HepG2 (cell line): ENCODE data around the gene SLC50A1. TPM values are rescaled to one million over a fixed set of nuclear protein-coding genes. Genes with fewer than 3 reads are reported as not detected.

Experiments used
- ATAC-seq: fragments of 200-7000 bp; cut with Tn5 transposase; 3 replicates; pipeline ENCODE4 v1.9.1; 2020; ENCODE audit warnings: mild to moderate bottlenecking, moderate library complexity
- BruUV-seq: library from RNA; stranded (reverse); fragments of 400-500 nt; replicated peaks from 2 replicates; lab custom pipeline; 2021; lab: Mats Ljungman, UMichigan
- CTCF ChIA-PET: fragments of 300-600 bp; formaldehyde crosslinking; extraction: SDS; loops from one replicate; lab custom pipeline; 2021; ENCODE audit warnings: low total read pairs, inconsistent platforms, low intra/inter-chr PET ratio; lab: Yijun Ruan, JAX
- POLR2A ChIA-PET: fragments of 350-600 bp; sonication (Branson Sonifier 250); formaldehyde crosslinking; loops from one replicate; lab custom pipeline; 2020; ENCODE audit warnings: antibody characterized with exemption, inconsistent platforms; lab: Yijun Ruan, JAX
- DNase-seq: peaks from one replicate; pipeline ENCODE4 v3.0.0-alpha.2; 2015; ENCODE audit warnings: low spot score
- FAIRE-seq: peaks from 3 replicates; lab custom pipeline; 2011; peaks lifted over from hg19 to GRCh38; lab: Jason Lieb, UNC
- H2AFZ ChIP-seq: one replicate; pipeline ENCODE4 v1.6.1; 2011; ENCODE audit warnings: low read length, inconsistent platforms
- H3K27ac ChIP-seq: fragments of 300-600 bp; 3 replicates; pipeline ENCODE4 v1.8.0; 2011; ENCODE audit warnings: mixed run types, mild to moderate bottlenecking, mixed read lengths, low read length, inconsistent platforms; ENCODE audit not compliant: insufficient read depth; ENCODE audit errors: extremely low read length
- H3K27me3 ChIP-seq, 2 experiments: fragments of 200-600 bp in 1 of 2; 2 replicates in 1 of 2; 3 replicates in 1 of 2; pipeline versions ENCODE4 v1.6.0 to v1.8.0; 2011; ENCODE audit warnings: low read length in 2 of 2, mild to moderate bottlenecking in 2 of 2, moderate library complexity in 2 of 2, inconsistent platforms in 1 of 2; ENCODE audit not compliant: insufficient read depth in 2 of 2, control insufficient read depth in 1 of 2
- H3K36me3 ChIP-seq, 2 experiments: fragments of 200-600 bp in 1 of 2; replicated peaks in 1 of 2; 2 replicates in 1 of 2; 3 replicates in 1 of 2; pipeline versions ENCODE4 v1.5.1 to v1.8.0; 2011; ENCODE audit warnings: low read length in 2 of 2, inconsistent platforms in 1 of 2; ENCODE audit not compliant: insufficient read depth in 2 of 2, control insufficient read depth in 1 of 2
- H3K4me1 ChIP-seq: 2 replicates; pipeline ENCODE4 v1.5.1; 2012; ENCODE audit warnings: low read length, inconsistent platforms; ENCODE audit not compliant: insufficient read depth
- H3K4me2 ChIP-seq: 2 replicates; pipeline ENCODE4 v1.6.0; 2011; ENCODE audit warnings: low read depth, low read length, inconsistent platforms
- H3K4me3 ChIP-seq, 3 experiments: fragments of 200-600 bp in 1 of 3; sonication (generic), shearing (Covaris generic) in 1 of 3; replicated peaks in 1 of 3; 2 replicates each; pipeline ENCODE4 v1.5.1; 2011 to 2016; ENCODE audit warnings: low read length in 3 of 3, inconsistent platforms in 2 of 3, low read depth in 2 of 3, mild to moderate bottlenecking in 2 of 3, control low read depth in 1 of 3, mixed read lengths in 1 of 3; ENCODE audit not compliant: insufficient read depth in 1 of 3
- H3K79me2 ChIP-seq: one replicate; pipeline ENCODE4 v1.6.1; 2011; ENCODE audit warnings: low read length, inconsistent platforms; ENCODE audit not compliant: insufficient read depth
- H3K9ac ChIP-seq: 2 replicates; pipeline ENCODE4 v1.6.0; 2011; ENCODE audit warnings: mild to moderate bottlenecking, low read depth, low read length, inconsistent platforms; ENCODE audit not compliant: insufficient read depth
- H3K9me3 ChIP-seq: 2 replicates; pipeline ENCODE4 v1.5.1; 2012; ENCODE audit warnings: mild to moderate bottlenecking, low read length
- H4K20me1 ChIP-seq: 2 replicates; pipeline ENCODE4 v1.6.0; 2011; ENCODE audit warnings: inconsistent platforms, mild to moderate bottlenecking, low read length, moderate library complexity; ENCODE audit not compliant: insufficient read depth
- CTCF ChIP-seq: sonication (generic); formaldehyde crosslinking; IDR thresholded peaks from 2 replicates; pipeline ENCODE4 v1.5.0; 2020; ENCODE audit warnings: mild to moderate bottlenecking, missing genetic modification reagents, moderate library complexity
- HNRNPL ChIP-seq: fragments of 200-400 bp; formaldehyde crosslinking; IDR thresholded peaks from 2 replicates; pipeline ENCODE4 v1.6.1; 2017; ENCODE audit warnings: mild to moderate bottlenecking, low read depth, low read length
- NAIF1 ChIP-seq: sonication (generic); formaldehyde crosslinking; IDR thresholded peaks from 2 replicates; pipeline ENCODE4 v1.5.0; 2020; ENCODE audit warnings: mild to moderate bottlenecking, missing genetic modification reagents, borderline replicate concordance
- STAG1 ChIP-seq: sonication (generic); formaldehyde crosslinking; IDR thresholded peaks from 2 replicates; pipeline ENCODE4 v1.4.0; 2020; ENCODE audit warnings: missing genetic modification reagents
- TCF12 ChIP-seq, 2 experiments: fragments of 450-650 bp in 1 of 2; sonication (generic) in 1 of 2; formaldehyde crosslinking in 1 of 2; IDR thresholded peaks; 2 replicates each; pipeline versions ENCODE4 v1.6.1 to v1.8.0; 2017 to 2022; ENCODE audit warnings: antibody characterized with exemption in 1 of 2, mild to moderate bottlenecking in 1 of 2, missing genetic modification reagents in 1 of 2, moderate library complexity in 1 of 2
- ZNF446 ChIP-seq: sonication (generic); formaldehyde crosslinking; IDR thresholded peaks from 2 replicates; pipeline ENCODE4 v1.5.0; 2020; ENCODE audit warnings: mild to moderate bottlenecking, missing genetic modification reagents
- whole genome bisulfite sequencing: methylation state at CpG from one replicate; pipeline ENCODE4 v1.1.6; 2017; ENCODE audit warnings: low lambda C conversion rate; 5-methylcytosine and 5-hydroxymethylcytosine counted together
- in situ Hi-C: cut with HindIII; loops from 2 replicates; pipeline ENCODE4 v1.10.0; 2017; ENCODE audit warnings: low pct_unique_long_range_greater_than_20kb; ENCODE audit not compliant: extremely low pct_ligation_motif_present
- intact Hi-C: fragments of 100-400 bp; cut with micrococcal nuclease; formaldehyde crosslinking; loops from one replicate; pipeline ENCODE4 v1.10.0; 2022; ENCODE audit not compliant: unreplicated experiment
- polyA plus RNA-seq, 8 experiments: library from polyadenylated mRNA; depleted of rRNA in 3 of 8; stranded (reverse) in 7 of 8; unstranded in 1 of 8; fragments of >200 nt; fragmentation: Illumina TruSeq in 4 of 8; extraction: Trizol in 4 of 8; gene quantifications; 2 replicates each; pipeline versions ENCODE4 v1.2.1 to v1.2.3, GENCODE V29; 2011 to 2016; ENCODE audit warnings: low read depth in 4 of 8, missing spikeins in 1 of 8, mixed read lengths in 1 of 8; ENCODE audit not compliant: insufficient read depth in 1 of 8
- total RNA-seq, 5 experiments: library from RNA; depleted of rRNA; stranded (reverse); fragments of >200 nt; fragmentation: Illumina TruSeq; extraction: Trizol; gene quantifications; 2 replicates each; pipeline ENCODE4 v1.2.3, GENCODE V29; 2016; ENCODE audit warnings: low read depth in 1 of 5
- TF ChIP-seq, protein P1 (sequence below): sonication (generic); formaldehyde crosslinking; IDR thresholded peaks from 2 replicates; pipeline ENCODE4 v1.4.0; 2020; ENCODE audit warnings: missing genetic modification reagents

The SLC50A1 gene
- total and polyA plus RNA-seq, 2 of the 13 experiments (the other 11 are each of a cell fraction or from before 2014, with no cell fraction given), result 22.5 to 46.8 TPM

DNA sequence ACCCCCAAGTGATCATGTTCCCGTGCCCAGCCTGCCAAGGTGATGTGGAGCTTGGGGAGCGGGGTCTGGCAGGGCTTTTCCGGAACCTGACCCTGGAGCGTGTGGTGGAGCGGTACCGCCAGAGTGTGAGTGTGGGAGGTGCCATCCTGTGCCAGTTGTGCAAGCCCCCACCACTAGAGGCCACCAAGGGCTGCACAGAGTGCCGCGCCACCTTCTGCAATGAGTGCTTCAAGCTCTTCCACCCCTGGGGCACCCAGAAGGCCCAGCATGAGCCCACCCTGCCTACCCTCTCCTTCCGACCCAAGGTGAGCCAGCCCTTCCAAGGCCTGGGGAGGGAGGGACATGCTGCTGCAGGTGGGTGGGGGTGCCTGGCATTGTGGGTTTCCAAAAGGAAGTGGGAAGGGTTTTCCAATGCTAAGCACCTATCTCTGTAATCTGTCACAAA, 40.3 kb downstream of the SLC50A1 start:
- H3K27ac ChIP-seq, result no peak overlapping the region
- no TSS peak for BruUV-seq
- DNase-seq, result no peak

More for the DNA sequence above, 40.3 kb downstream of the SLC50A1 start:
- Histone ChIP-seq H3K9me3 (no peaks in the 10 kb centered on the region), H4K20me1 (no peaks in the 10 kb centered on the region), H3K4me3 (no peak overlapping the region), H3K36me3 (0 out of 5 replicates have a peak, but pooled peaks cover 0 to 1% of the 10 kb centered on the region in 2 experiments), H3K4me2 (no peak overlapping the region), H2AFZ (no peak overlapping the region), H3K4me1 (peaks cover 55% of the 10 kb centered on the region), H3K79me2 (peaks cover 10% of the 10 kb centered on the region), H3K9ac (no peak overlapping the region), H3K27me3 (0 out of 5 replicates have a peak, but pooled peaks cover 0 to 1% of the 10 kb centered on the region in 2 experiments)
- intact Hi-C loops (loop anchor here (1.0 kb wide), 1 partner anchor 50 kb away; no protein-coding TSS in a partner anchor), in situ Hi-C loops (no loop called here)
- ChIA-PET CTCF (interaction anchor here (1.2 to 1.4 kb wide), 2 partner anchors 18 to 51 kb away, joined by 6 to 12 read pairs; no protein-coding TSS in a partner anchor), POLR2A (no interaction called here)
- no CpG with 5 or more reads among the region's 9 CpGs for WGBS
- 0 out of 2 replicates have a peak, but pooled peaks have one; percentile 6 for TF ChIP-seq CTCF (CRISPR knock-in tag)
- no peak for TF ChIP-seq NAIF1 (CRISPR knock-in tag)
- peak; percentile 66; the same call in 1 of the 2 replicates for TF ChIP-seq HNRNPL
- no peak for TF ChIP-seq ZNF446 (CRISPR knock-in tag)
- TF ChIP-seq, protein P1, sequence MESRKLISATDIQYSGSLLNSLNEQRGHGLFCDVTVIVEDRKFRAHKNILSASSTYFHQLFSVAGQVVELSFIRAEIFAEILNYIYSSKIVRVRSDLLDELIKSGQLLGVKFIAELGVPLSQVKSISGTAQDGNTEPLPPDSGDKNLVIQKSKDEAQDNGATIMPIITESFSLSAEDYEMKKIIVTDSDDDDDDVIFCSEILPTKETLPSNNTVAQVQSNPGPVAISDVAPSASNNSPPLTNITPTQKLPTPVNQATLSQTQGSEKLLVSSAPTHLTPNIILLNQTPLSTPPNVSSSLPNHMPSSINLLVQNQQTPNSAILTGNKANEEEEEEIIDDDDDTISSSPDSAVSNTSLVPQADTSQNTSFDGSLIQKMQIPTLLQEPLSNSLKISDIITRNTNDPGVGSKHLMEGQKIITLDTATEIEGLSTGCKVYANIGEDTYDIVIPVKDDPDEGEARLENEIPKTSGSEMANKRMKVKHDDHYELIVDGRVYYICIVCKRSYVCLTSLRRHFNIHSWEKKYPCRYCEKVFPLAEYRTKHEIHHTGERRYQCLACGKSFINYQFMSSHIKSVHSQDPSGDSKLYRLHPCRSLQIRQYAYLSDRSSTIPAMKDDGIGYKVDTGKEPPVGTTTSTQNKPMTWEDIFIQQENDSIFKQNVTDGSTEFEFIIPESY (CRISPR knock-in tag), result peak; percentile 79
- peak; percentile 19 for TF ChIP-seq STAG1 (CRISPR knock-in tag)
- TF ChIP-seq TCF12 (IDR thresholded peaks at IDR 0.05), result no peak
- no peak for TF ChIP-seq TCF12 (CRISPR knock-in tag; IDR thresholded peaks at IDR 0.05)
- FAIRE-seq, result no peak
- ATAC-seq, result no peak
